K562 (cell line): Measurements from ENCODE around the gene STX18.

Experiments
- CBFA2T3 ChIP-seq: fragments of 450-650 bp; IDR thresholded peaks from 2 replicates; pipeline ENCODE4 v1.6.1; 2017
- CHD4 ChIP-seq: fragments of 200-600 bp; sonication (generic); IDR thresholded peaks from 3 replicates; pipeline ENCODE4 v1.6.1; 2012; ENCODE audit warnings: low read depth, mild to moderate bottlenecking, mixed read lengths, low read length, inconsistent platforms; ENCODE audit not compliant: insufficient read depth, insufficient replicate concordance, poor library complexity, severe bottlenecking
- CTCF ChIP-seq, 3 experiments: IDR thresholded peaks in 2 of 3; conservative IDR thresholded peaks in 1 of 3; 2 replicates each; pipeline ENCODE4 v1.5.1; 2011 to 2012; ENCODE audit warnings: low read length in 3 of 3, mild to moderate bottlenecking in 3 of 3, control low read depth in 2 of 3, improper control_type of control experiment in 1 of 3, inconsistent platforms in 1 of 3, low read depth in 1 of 3, mixed read lengths in 1 of 3, moderate library complexity in 1 of 3; ENCODE audit not compliant: insufficient read depth in 2 of 3
- MAFK ChIP-seq: IDR thresholded peaks from 2 replicates; pipeline ENCODE4 v1.6.1; 2011; ENCODE audit warnings: low read length, improper control_type of control experiment
- MEF2D ChIP-seq: conservative IDR thresholded peaks from 2 replicates; pipeline ENCODE4 v1.6.1; 2016; ENCODE audit warnings: low read depth, missing genetic modification characterization, missing compliant biosample characterization
- MNT ChIP-seq, 2 experiments: fragments of 450-650 bp; conservative IDR thresholded peaks; 2 replicates each; pipeline ENCODE4 v1.6.1; 2017; ENCODE audit warnings: mild to moderate bottlenecking in 2 of 2, moderate library complexity in 2 of 2
- NFE2 ChIP-seq: IDR thresholded peaks from 2 replicates; pipeline ENCODE4 v1.6.1; 2014; ENCODE audit warnings: antibody characterized with exemption, low read depth
- POLR2H ChIP-seq: IDR thresholded peaks from 2 replicates; pipeline ENCODE4 v1.6.1; 2016; ENCODE audit warnings: missing genetic modification characterization, low read depth, mild to moderate bottlenecking, control low read depth, missing compliant biosample characterization, moderate library complexity
- SRSF3 ChIP-seq: fragments of 200-400 bp; formaldehyde crosslinking; IDR thresholded peaks from 2 replicates; pipeline ENCODE4 v1.6.1; 2016; ENCODE audit warnings: mild to moderate bottlenecking, low read length, moderate library complexity; ENCODE audit not compliant: insufficient read depth
- TOE1 ChIP-seq, 2 experiments: fragments of 450-650 bp in 1 of 2; sonication (generic) in 1 of 2; formaldehyde crosslinking in 1 of 2; IDR thresholded peaks; 2 replicates each; pipeline versions ENCODE4 v1.7.1 to v1.8.0; 2016 to 2022; ENCODE audit warnings: borderline replicate concordance in 2 of 2, mild to moderate bottlenecking in 2 of 2, antibody characterized with exemption in 1 of 2, inconsistent platforms in 1 of 2, low read depth in 1 of 2, missing genetic modification reagents in 1 of 2, moderate library complexity in 1 of 2

GRCh38 chr4:4377191-4377590, 164.7 kb downstream of the STX18 start:
- TF ChIP-seq MEF2D (tag) (no peak), NFE2 (no peak), MNT (conservative IDR thresholded peaks at IDR 0.05) (no peak), SRSF3 (no peak), CHD4 (no peak), MAFK (no peak), CTCF (IDR thresholded peaks at IDR 0.05 in 2 of 3, conservative IDR thresholded peaks at IDR 0.05 in 1 of 3; ENCODE audit: insufficient read depth in 2 of 3, low read depth in 1 of 3, low read length in 3 of 3) (no peak), POLR2H (tag) (no peak), CBFA2T3 (no peak), TOE1 (IDR thresholded peaks at IDR 0.05; ENCODE audit: borderline replicate concordance) (no peak), TOE1 (CRISPR knock-in tag; IDR thresholded peaks at IDR 0.05; ENCODE audit: borderline replicate concordance, low read depth) (no peak)
